Pulmonary artery endothelial cell (primary cell): ENCODE results near the gene TAAR9. TPM values are rescaled to one million over a fixed set of nuclear protein-coding genes. Genes with fewer than 3 reads are reported as not detected.
"Not testable (repeated sequence)": the region's sequence is repeated elsewhere in the genome, so short reads cannot be mapped to it uniquely, and the experiment has no call there.

Source experiments
- DNase-seq: peaks from one replicate; pipeline ENCODE4 v3.0.0-alpha.2; 2011; ENCODE audit warnings: low read depth, low spot score
- total RNA-seq: library from RNA; depleted of rRNA; stranded (reverse); fragments of >200 nt; gene quantifications from 2 replicates; pipeline ENCODE4 v1.2.3, GENCODE V29; 2014

TAAR9 gene
- total RNA-seq, 1 donor from 2014 or later: not detected

DNA sequence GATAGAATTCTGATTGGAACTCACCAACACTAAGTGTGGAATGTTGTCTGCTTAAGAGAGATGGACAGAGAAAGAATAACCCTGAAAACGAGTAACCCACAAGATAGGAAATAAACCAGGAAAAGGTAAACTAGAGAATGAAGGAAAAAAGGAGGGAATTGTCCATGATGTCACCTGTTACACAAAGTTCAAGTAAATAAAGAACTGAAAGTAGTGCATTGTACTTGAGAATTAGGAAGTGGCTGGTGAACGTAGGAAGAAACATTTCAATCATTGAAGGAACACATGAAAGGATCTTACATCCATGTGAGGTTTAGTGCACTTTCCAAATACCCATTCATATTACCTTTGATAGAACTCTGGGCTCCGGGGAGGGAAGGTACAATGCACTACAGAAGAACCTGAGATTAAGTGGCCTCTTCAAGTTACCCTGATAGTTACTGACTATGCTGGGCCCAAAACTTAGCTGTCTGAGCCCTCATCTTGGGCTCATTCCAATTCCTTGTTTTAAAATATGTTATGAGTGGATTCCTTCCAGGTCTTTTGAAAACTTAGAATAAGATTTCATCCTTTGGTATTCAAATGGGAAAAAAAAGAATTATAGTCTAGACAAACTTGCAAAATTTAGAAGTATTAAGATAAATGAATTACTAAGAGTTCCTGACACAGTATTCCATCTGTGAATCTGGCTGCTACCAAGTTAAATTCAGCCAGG, 24.1 kb upstream of the TAAR9 start:
- DNase-seq: no peak

DNA sequence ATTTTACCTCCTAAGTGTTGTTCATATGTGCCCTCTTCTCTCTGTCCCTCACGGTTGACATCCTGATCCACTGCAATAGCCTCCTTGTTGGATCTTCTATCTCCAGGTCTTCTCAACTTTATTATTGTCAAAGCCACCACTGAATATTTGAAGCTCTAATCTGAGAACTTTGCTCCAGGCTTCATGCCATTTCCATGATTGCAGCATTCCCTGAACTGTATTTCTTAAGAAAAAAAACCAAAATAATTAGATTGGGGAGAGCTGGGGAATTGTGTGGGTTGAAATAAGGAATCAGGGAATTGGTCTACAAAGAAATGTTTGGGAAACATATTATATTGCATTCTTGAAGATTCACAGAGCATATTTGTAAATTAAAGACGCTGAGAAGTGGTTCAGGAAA, 22.7 kb upstream of the TAAR9 start:
- DNase-seq: no peak

DNA sequence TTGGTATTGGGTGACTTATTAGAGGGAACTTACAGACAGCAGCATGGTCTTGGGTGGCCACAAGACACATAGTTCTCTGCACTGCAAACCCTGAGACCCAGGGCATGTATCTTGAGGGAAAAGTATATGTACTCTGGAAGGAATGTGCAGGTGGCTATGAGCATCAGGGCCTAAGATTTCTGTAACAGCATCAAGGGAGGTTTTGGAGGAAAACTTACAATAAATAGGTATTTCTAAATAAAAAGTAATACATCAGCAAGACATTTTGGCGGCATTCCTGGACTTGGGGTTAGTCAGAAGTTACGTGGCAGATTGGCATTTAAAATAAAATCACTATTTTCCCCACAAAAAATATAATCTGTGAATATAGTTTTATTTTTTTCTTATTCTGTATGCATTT, 17.1 kb upstream of the TAAR9 start:
- no peak for DNase-seq

DNA sequence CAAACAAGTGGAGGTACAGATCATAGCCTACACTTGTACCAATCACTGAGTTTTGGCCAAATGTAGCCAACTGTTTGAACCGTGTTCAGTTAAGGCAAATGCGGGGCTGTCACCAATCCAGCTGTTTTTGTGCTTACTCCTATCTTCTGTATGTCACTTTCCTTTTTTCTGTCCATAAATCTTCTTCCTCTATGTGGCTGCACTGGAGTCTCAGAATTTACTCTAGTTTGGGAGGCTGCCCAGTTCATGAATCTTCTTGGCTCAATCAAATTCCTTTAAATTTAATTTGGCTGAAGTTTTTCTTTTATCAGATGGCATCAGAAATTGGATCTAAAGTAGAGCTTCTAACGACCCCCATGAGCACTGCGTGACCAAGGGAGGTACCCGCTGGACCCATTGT, 13.4 kb upstream of the TAAR9 start:
- DNase-seq: no peak

DNA sequence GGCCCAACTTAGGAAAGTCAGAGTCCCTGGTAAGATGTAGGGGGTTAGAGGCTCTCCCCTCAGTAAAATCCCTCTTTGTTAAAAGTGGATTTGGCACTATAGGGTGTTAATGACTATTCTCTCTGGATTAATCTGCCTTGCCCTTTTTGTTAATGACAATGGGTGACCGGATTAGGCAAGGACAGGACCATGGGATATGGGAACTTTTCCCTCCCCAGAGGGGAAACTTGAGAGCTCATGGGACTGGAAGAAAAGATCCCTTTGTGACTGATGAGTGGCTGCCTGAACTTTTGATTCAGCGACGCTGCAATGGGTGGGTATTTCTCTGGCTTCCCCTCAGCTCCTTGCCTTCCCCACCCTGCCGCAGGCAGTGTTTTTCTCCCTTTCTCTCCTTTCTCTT, 12.2 kb upstream of the TAAR9 start:
- no peak for DNase-seq

DNA sequence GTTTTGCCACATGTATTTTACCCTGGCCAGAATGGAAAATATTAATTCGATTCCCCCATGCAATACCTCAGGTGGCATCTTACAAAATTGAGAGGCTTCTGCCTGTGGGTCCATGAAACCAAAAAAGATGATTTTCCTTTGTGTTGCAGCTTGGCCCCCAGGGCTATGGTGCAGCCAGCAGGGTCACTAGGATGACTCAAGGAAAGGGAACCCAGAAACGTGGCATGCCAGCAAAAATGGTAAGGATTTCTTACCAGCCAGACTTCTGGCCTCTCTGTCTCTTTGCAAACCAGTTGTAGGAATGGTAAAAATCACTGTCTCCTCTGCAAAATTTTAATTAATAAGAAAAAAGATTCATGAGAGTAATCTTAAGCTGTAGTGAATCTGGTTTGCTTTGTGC, 11.6 kb upstream of the TAAR9 start:
- no peak for DNase-seq

DNA sequence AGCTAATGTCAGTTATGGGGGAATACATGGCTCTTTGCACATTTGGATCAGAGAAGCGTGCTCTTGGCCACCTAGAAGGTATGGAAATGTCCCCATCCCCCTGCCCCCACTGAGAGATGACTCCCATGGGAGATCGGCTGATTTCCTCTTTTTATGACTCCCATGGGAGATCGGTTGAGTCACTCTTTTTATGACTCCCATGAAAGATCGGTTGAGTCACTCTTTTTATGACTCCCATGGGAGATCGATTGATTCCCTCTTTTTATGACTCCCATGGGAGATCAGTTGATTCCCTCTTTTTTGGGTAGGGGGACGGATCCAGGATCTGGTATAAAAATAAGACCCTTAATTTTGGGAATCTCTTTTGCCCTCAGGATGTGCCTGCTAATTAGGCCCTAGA, 10.3 kb upstream of the TAAR9 start:
- no peak for DNase-seq

DNA sequence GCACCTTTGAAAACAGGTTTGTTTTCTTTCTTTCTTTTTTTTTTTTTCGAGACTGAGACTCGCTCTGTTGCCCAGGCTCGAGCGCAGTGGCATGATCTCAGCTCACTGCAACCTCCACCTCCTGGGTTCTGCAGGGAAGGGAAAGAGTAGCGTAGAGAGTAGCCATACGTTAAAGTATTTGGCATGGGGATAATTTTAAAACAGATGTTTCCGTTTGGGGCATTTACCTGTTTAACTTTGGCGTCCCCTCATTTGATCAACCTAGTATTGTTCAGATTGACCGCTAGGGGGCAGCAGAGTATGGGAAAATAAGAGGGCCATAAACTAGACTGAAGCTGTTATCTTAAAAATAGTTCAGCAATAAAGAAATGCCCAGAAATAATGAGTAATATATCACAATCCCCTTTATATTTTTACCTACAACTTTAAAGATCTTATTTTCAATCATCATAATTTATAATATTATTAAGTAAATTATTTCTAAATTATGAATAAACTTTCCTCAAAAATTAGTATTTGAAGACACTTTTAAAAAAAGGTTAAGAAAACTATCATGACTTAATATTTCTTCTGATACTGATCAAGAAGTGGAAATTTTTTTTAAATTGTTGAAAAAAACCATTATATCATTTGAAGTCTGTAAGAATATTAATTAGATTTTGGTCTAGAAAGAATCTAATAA, 7.6 kb upstream of the TAAR9 start:
- DNase-seq: peak; percentile 27

DNA sequence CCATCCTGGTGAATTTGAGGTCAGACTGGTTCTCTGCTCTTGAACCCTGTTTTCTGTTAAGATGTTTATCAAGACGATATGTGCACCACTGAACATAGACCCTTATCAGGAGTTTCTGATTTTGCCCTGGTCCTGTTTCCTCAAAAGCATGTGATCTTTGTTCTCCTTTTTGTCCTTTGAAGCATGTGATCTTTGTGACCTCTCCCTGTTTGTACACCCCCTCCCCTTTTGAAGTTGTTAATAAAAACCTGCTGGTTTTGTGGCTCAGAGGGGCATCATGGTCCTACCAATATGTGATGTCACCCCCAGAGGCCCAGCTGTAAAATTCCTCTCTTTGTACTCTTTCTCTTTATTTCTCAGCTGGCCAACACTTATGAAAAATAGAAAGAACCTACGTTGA, 3.5 kb upstream of the TAAR9 start:
- not testable (repeated sequence) for DNase-seq

DNA sequence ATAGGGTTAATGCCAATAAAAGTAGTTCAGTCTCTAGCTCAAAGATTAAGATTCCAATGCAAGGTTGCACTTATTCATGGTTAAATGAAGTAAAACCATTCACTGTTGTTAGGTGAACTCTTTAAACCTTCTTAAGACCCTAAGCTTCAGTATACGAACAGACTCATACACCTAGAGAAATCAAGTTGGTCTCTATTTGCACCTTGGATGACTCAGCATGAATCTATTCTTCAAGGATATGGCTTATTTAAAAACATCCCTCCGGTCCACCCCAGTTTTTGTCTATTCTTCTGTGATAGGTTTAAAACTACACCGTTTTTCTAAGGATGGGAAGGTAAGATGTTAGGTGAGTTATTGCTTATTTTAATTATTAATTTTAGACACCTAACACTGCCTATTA, 932 bp upstream of the TAAR9 start:
- DNase-seq: no peak

DNA sequence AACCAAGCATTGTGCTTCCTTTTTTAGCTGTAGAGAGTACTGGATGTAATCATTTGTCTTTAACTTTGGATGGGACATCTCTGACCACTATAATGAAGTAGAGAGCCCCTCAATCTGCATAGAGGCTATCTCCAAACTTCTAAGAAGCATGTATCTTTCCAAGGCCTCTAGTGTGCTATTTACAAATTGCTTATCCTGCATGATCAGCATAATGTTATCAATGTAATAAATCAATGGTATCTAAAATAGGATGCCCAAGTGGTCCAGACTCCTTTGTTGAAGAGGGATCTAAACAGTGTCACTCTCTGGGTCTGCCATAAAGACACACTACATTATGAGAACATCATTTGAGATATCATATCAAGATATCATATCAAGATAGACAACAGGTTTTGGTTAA, 6.7 kb downstream of the TAAR9 start:
- no peak for DNase-seq

DNA sequence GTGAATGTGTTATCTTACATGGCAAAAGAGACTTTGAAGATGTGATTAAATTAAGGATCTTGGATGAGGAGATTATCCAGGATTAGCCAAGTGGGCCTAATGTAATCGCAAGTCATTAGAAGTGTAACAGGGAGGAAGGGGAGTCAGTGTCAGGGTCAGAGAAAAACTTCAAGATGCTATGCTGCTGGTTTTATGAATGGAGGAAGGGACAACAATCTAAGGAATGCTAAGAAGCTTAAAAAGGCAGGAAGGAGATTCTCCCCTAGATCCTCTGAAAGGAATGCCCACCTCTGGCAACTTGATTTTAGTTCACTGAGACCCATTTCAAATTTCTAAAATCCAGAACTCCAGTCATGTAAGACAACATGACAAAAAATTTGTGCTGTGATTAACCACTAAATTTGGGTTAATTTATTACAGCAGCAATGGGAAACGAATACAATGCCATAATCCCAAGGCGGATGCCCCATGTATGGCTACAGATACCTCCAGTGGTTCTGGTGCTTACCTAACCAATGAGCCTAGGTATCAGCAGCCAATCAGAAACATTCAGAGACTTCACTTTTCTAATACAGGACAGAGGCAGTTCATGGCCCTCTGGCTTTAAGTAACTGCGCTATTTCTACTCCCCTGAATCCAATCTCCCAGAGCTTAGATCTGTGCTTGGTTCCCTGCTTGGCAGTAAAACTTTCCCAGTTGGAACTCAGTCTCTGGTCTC, 10.8 kb downstream of the TAAR9 start:
- no peak for DNase-seq

DNA sequence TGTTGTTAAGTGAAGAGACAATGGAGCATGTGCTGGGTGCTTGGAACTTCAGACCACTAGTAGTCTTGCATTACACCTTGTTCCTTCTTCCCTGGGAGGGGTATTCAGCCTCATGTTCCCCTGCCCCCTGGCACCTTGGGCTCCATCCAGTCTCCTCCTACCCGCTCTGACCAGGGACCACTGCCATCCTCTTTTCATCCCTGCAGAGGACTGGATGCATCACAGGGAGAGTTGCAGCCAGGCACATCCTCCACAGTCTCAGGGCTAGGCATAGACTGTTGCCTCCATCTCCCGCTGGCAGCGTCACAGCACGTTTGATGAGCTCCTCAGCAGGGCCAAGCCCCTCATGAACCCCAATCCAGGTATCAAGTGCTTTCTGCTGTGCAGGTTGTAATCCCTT, 13.1 kb downstream of the TAAR9 start:
- no peak for DNase-seq

DNA sequence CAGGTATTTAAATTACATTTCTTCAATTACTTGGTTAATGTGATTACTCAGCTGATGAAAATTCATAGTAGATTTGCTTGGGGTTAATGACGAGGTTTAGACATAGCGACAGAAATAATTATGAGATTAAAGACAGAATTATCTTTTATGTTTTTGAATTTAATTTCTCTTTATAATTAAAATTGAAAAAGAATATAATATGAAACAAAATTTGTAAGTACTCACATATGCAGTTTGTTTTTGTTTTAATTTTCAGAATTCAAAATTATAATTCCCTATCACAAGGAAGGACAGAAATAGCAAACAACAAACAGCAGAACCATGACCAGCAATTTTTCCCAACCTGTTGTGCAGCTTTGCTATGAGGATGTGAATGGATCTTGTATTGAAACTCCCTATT, 14.3 kb downstream of the TAAR9 start, which contains the start of gene TAAR8:
Gene TAAR8, plus strand, starts transcription at position 301 of the 400 bp plus-strand sequence. Its CDS starts 21 bp downstream, at position 322.
- no peak for DNase-seq

DNA sequence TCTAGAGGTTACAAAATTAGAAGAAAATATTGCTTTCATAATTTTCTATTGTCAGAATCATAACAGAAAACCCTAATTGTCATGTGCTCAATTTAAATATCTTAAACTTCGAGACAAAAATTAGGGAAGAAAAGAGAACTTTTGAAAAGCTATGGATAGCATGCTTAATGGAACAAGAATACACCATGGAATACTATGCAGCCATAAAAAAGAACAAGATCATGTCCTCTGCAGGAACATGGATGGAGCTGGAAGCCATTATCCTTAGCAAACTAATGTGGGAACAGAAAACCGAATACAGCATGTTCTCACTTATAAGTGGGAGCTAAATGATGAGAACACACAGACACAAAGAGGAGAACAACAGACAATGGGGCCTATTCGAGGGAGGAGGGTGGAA, 22.0 kb downstream of the TAAR9 start:
- DNase-seq: not testable (repeated sequence)

DNA sequence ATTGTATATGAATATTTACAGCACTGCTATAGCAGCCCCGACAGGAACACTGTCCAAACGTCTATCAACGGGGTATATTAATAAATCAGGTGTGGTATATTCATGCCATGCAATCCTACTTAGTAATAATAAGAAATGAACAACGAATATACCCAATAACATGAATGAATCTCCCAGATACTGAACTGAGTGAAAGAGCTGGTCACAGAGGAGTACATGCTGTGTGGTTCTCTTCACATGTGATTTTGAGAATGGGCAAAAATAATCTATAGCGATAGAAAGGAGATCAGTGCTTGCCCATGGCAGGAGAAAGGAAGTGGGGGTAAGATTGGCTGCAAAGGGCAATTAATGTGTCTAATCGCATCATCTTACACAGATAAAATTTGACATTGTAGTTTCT, 28.3 kb downstream of the TAAR9 start:
- no peak for DNase-seq

DNA sequence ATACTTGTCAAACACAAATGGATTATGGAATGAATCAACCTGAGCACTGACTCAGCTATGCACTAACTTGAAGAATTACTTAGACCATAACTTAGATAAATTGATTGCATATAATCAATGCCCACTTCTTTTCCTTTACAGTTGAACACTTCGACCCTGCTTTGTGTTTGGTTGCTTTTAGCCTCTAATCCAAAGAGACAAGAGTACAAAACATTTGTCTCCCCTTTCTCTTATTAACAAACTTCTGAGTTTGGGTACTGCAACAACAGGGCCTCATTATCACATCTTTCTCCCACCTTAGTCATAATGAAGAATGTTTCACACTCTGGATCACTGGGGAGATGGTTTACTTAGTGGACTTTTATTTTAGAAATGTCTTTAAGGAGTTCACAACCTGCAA, 29.5 kb downstream of the TAAR9 start:
- no peak for DNase-seq

DNA sequence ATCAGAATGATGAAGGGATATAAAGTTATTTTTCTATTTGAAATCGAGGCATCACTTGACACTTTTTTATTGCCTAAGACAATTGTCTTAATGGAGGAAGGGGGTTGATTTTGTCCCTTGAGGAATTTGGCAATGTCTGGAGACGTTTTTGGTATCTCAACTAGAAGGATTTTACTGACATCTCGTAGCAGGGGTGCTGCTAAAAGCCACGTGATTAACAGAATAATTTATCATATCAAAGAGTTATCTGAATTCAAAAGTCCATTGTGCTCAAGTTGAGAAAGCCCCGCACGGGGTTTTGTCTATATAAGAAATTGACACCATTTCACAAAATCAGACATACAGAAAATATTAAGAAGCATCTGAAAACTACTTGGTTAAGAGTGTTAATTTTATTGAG, 30.5 kb downstream of the TAAR9 start:
- DNase-seq: no peak

DNA sequence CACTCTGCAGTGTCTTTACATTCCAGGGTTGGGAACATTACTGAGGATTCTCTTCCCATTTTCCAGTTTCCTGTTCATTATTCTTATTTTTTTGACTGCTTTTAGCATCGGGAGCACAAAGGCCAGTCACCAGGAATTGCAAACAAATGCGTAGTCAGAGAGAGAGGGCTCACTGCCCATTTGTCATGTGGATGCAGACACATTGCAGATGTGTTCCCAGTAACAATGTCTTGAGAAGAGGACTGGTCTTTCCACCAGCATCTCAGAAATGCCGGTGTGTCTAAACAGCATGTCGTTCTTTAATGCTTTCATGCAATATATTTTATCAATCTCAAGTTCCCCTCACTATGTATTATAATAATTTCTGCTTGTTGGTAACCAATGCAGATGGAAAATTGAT, 31.1 kb downstream of the TAAR9 start:
- DNase-seq: no peak

DNA sequence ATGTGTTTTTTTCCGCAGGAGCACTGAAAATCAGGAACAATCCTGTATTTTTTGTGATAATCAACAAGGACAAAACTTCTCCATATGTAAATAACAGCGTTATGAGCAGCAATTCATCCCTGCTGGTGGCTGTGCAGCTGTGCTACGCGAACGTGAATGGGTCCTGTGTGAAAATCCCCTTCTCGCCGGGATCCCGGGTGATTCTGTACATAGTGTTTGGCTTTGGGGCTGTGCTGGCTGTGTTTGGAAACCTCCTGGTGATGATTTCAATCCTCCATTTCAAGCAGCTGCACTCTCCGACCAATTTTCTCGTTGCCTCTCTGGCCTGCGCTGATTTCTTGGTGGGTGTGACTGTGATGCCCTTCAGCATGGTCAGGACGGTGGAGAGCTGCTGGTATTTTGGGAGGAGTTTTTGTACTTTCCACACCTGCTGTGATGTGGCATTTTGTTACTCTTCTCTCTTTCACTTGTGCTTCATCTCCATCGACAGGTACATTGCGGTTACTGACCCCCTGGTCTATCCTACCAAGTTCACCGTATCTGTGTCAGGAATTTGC, 32.2 kb downstream of the TAAR9 start, which contains the start of gene TAAR6:
Gene TAAR6, plus strand, starts transcription at position 102 of the 557 bp plus-strand sequence. Its CDS starts 0 bp downstream, at position 102.
- DNase-seq: no peak

DNA sequence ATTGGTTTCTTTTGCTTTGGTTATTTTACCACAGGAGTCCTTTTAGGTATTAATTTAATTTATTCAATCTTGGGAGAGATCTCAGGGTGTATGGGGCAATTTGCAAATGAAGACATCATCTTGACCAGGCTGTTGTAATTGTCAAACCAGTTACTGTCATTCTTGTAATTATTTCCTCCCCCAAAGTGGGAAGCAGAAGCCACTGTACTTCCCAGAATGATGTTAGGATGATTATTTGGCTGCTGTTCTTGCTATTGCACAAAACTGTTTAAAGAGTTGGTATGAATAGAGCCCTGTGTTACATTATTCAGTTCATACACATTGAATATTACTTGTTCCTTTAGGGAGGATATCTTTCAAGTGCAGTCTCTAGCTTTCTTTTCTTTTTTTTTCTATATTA, 33.7 kb downstream of the TAAR9 start:
- DNase-seq: no peak

DNA sequence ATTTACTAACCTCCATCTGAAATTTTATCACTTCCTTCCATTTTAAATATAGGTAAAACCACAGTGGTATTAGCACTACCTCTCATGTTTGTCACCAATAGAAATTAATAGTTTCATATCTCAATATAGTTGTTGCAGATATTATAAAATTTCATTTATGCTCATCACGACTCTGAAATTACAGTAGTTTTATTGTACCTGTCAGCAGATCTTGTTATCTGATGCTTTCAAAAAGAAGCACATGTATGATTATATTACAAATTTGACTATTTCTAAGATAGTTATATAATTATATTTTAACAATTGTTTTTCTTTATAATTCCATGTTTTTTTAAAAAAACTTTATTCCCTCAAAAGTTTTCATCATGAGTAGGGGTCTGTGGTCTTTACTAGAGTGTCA, 46.6 kb downstream of the TAAR9 start:
- no peak for DNase-seq
